ENCODE measurements around the gene IL34.
A peak's percentile ranks its signal among the peaks of the same experiment; 100 is the strongest.

IL34 gene

GRCh38 chr16:70702624-70703023 lies 56.3 kb downstream of the IL34 start:
- H2BK120ac ChIP-seq (ENCODE audit: insufficient read depth, low read length, poor library complexity): no peak overlapping the region

GRCh38 chr16:70703041-70703834 lies 56.9 kb downstream of the IL34 start:
- H3K9me3 ChIP-seq (ENCODE audit: insufficient read depth, low read depth, low read length): no peaks in the 10 kb centered on the region
- H3K4ac ChIP-seq (ENCODE audit: low read depth, low read length): no peak overlapping the region
- peak overlapping the region; percentile 77 for H4K91ac ChIP-seq (ENCODE audit: low read depth, low read length)
- H3K79me2 ChIP-seq (ENCODE audit: control insufficient read depth, insufficient read depth, low read length, poor library complexity): no peaks in the 10 kb centered on the region
- peak overlapping the region; percentile 9 for H3K27ac ChIP-seq (ENCODE audit: low read depth, low read length)
- no peak overlapping the region for H2AK5ac ChIP-seq (ENCODE audit: low read length)
- peaks cover 43% of the 10 kb centered on the region in 2 experiments for H3K4me1 ChIP-seq (ENCODE audit: control insufficient read depth in 1 of 2, insufficient read depth in 2 of 2, low read length in 2 of 2)
- peak overlapping the region; percentile 1 for H2BK120ac ChIP-seq (ENCODE audit: insufficient read depth, low read length, poor library complexity)
- H2BK12ac ChIP-seq (ENCODE audit: low read length): peak overlapping the region; percentile 1
- H2BK5ac ChIP-seq (ENCODE audit: low read depth, low read length, poor library complexity): no peak overlapping the region
- no peaks in the 10 kb centered on the region for H3K27me3 ChIP-seq (ENCODE audit: insufficient read depth, low read length)
- peaks cover 22% of the 10 kb centered on the region for H3K79me1 ChIP-seq (ENCODE audit: low read length)
- H2AFZ ChIP-seq (ENCODE audit: insufficient read depth, low read length, poor library complexity): no peak overlapping the region
- peaks cover 4% of the 10 kb centered on the region in 2 experiments for H3K36me3 ChIP-seq (ENCODE audit: control insufficient read depth in 1 of 2, insufficient read depth in 2 of 2, low read length in 2 of 2)
- WGBS (ENCODE audit: extremely low coverage, insufficient coverage, insufficient read length): no CpG with 5 or more reads among the region's 16 CpGs
- peak overlapping the region; percentile 12 for H4K8ac ChIP-seq (ENCODE audit: low read depth, low read length)
- no peak overlapping the region for H3K18ac ChIP-seq (ENCODE audit: low read length)
- no peak overlapping the region for H3K4me2 ChIP-seq (ENCODE audit: low read length)
- peak; percentile 92 to 98 for DNase-seq
- no peak overlapping the region for H3K23ac ChIP-seq (ENCODE audit: low read length)
- H3K9ac ChIP-seq (ENCODE audit: low read length): no peak overlapping the region
- H3K14ac ChIP-seq (ENCODE audit: low read length): peak overlapping the region; percentile 30
- H4K12ac ChIP-seq (ENCODE audit: low read depth, low read length): no peak overlapping the region
- H3K4me3 ChIP-seq (ENCODE audit: low read depth, low read length): no peak overlapping the region

More at GRCh38 chr16:70702624-70703023, 56.3 kb downstream of the IL34 start:
- H2AK5ac ChIP-seq (ENCODE audit: low read length): no peak overlapping the region
- H3K9me3 ChIP-seq (ENCODE audit: insufficient read depth, low read depth, low read length): no peaks in the 10 kb centered on the region
- no peak overlapping the region for H3K9ac ChIP-seq (ENCODE audit: low read length)
- no CpG with 5 or more reads among the region's 8 CpGs for WGBS (ENCODE audit: extremely low coverage, insufficient coverage, insufficient read length)
- peak overlapping the region; percentile 1 for H2BK12ac ChIP-seq (ENCODE audit: low read length)
- no peak overlapping the region for H4K8ac ChIP-seq (ENCODE audit: low read depth, low read length)
- H3K14ac ChIP-seq (ENCODE audit: low read length): peak overlapping the region; percentile 2
- no peaks in the 10 kb centered on the region for H3K27me3 ChIP-seq (ENCODE audit: insufficient read depth, low read length)
- H3K18ac ChIP-seq (ENCODE audit: low read length): peak overlapping the region; percentile 15
- no peak overlapping the region for H3K4me3 ChIP-seq (ENCODE audit: low read depth, low read length)
- no peak overlapping the region for H3K4ac ChIP-seq (ENCODE audit: low read depth, low read length)
- peaks cover 8% of the 10 kb centered on the region in 2 experiments for H3K36me3 ChIP-seq (ENCODE audit: control insufficient read depth in 1 of 2, insufficient read depth in 2 of 2, low read length in 2 of 2)
- no peak for DNase-seq
- no peak overlapping the region for H2BK5ac ChIP-seq (ENCODE audit: low read depth, low read length, poor library complexity)
- H4K91ac ChIP-seq (ENCODE audit: low read depth, low read length): peak overlapping the region; percentile 77
- H3K23ac ChIP-seq (ENCODE audit: low read length): no peak overlapping the region
- peak overlapping the region; percentile 13 for H2AFZ ChIP-seq (ENCODE audit: insufficient read depth, low read length, poor library complexity)
- H3K79me1 ChIP-seq (ENCODE audit: low read length): peaks cover 27% of the 10 kb centered on the region
- no peak overlapping the region for H3K4me2 ChIP-seq (ENCODE audit: low read length)
- peaks cover 49% of the 10 kb centered on the region in 2 experiments for H3K4me1 ChIP-seq (ENCODE audit: control insufficient read depth in 1 of 2, insufficient read depth in 2 of 2, low read length in 2 of 2)
- no peaks in the 10 kb centered on the region for H3K79me2 ChIP-seq (ENCODE audit: control insufficient read depth, insufficient read depth, low read length, poor library complexity)
- H4K12ac ChIP-seq (ENCODE audit: low read depth, low read length): no peak overlapping the region
- H3K27ac ChIP-seq (ENCODE audit: low read depth, low read length): no peak overlapping the region

GRCh38 chr16:70703835-70704381 lies 57.5 kb downstream of the IL34 start:
- H3K36me3 ChIP-seq (ENCODE audit: control insufficient read depth in 1 of 2, insufficient read depth in 2 of 2, low read length in 2 of 2): no peaks in the 10 kb centered on the region
- no CpG with 5 or more reads among the region's 6 CpGs for WGBS (ENCODE audit: extremely low coverage, insufficient coverage, insufficient read length)
- no peak overlapping the region for H3K9ac ChIP-seq (ENCODE audit: low read length)

GRCh38 chr16:70704586-70704985 lies 58.2 kb downstream of the IL34 start:
- peak overlapping the region; percentile 32 for H2AK5ac ChIP-seq (ENCODE audit: low read length)
- H2BK12ac ChIP-seq (ENCODE audit: low read length): no peak overlapping the region
- no peak overlapping the region for H4K12ac ChIP-seq (ENCODE audit: low read depth, low read length)
- H3K36me3 ChIP-seq (ENCODE audit: control insufficient read depth in 1 of 2, insufficient read depth in 2 of 2, low read length in 2 of 2): no peaks in the 10 kb centered on the region
- H3K4me3 ChIP-seq (ENCODE audit: low read depth, low read length): no peak overlapping the region
- H3K4me1 ChIP-seq (ENCODE audit: control insufficient read depth in 1 of 2, insufficient read depth in 2 of 2, low read length in 2 of 2): peaks cover 39 to 42% of the 10 kb centered on the region in 2 experiments
- no peak overlapping the region for H3K18ac ChIP-seq (ENCODE audit: low read length)
- H3K23ac ChIP-seq (ENCODE audit: low read length): no peak overlapping the region
- no peak overlapping the region for H2BK120ac ChIP-seq (ENCODE audit: insufficient read depth, low read length, poor library complexity)
- no peaks in the 10 kb centered on the region for H3K79me2 ChIP-seq (ENCODE audit: control insufficient read depth, insufficient read depth, low read length, poor library complexity)
- peak overlapping the region; percentile 47 for H4K91ac ChIP-seq (ENCODE audit: low read depth, low read length)
- H3K9ac ChIP-seq (ENCODE audit: low read length): no peak overlapping the region
- H4K8ac ChIP-seq (ENCODE audit: low read depth, low read length): no peak overlapping the region
- H3K79me1 ChIP-seq (ENCODE audit: low read length): peaks cover 22% of the 10 kb centered on the region
- no CpG with 5 or more reads among the region's 11 CpGs for WGBS (ENCODE audit: extremely low coverage, insufficient coverage, insufficient read length)
- H2AFZ ChIP-seq (ENCODE audit: insufficient read depth, low read length, poor library complexity): no peak overlapping the region
- H2BK5ac ChIP-seq (ENCODE audit: low read depth, low read length, poor library complexity): no peak overlapping the region
- no peaks in the 10 kb centered on the region for H3K9me3 ChIP-seq (ENCODE audit: insufficient read depth, low read depth, low read length)
- H3K27ac ChIP-seq (ENCODE audit: low read depth, low read length): no peak overlapping the region
- no peak for DNase-seq
- no peak overlapping the region for H3K4ac ChIP-seq (ENCODE audit: low read depth, low read length)
- no peak overlapping the region for H3K14ac ChIP-seq (ENCODE audit: low read length)
- no peaks in the 10 kb centered on the region for H3K27me3 ChIP-seq (ENCODE audit: insufficient read depth, low read length)
- no peak overlapping the region for H3K4me2 ChIP-seq (ENCODE audit: low read length)

More at GRCh38 chr16:70703835-70704381, 57.5 kb downstream of the IL34 start:
- Histone ChIP-seq H2BK5ac (ENCODE audit: low read depth, low read length, poor library complexity) (no peak overlapping the region), H2AK5ac (ENCODE audit: low read length) (peak overlapping the region; percentile 19), H3K4me1 (ENCODE audit: control insufficient read depth in 1 of 2, insufficient read depth in 2 of 2, low read length in 2 of 2) (peaks cover 40 to 43% of the 10 kb centered on the region in 2 experiments), H3K9me3 (ENCODE audit: insufficient read depth, low read depth, low read length) (no peaks in the 10 kb centered on the region), H3K27me3 (ENCODE audit: insufficient read depth, low read length) (no peaks in the 10 kb centered on the region), H4K12ac (ENCODE audit: low read depth, low read length) (no peak overlapping the region), H3K14ac (ENCODE audit: low read length) (peak overlapping the region; percentile 14), H3K18ac (ENCODE audit: low read length) (peak overlapping the region; percentile 1), H4K8ac (ENCODE audit: low read depth, low read length) (no peak overlapping the region), H3K23ac (ENCODE audit: low read length) (no peak overlapping the region), H2BK120ac (ENCODE audit: insufficient read depth, low read length, poor library complexity) (no peak overlapping the region), H2BK12ac (ENCODE audit: low read length) (peak overlapping the region; percentile 32), H3K4me3 (ENCODE audit: low read depth, low read length) (no peak overlapping the region), H3K27ac (ENCODE audit: low read depth, low read length) (peak overlapping the region; percentile 9), H3K79me1 (ENCODE audit: low read length) (peaks cover 22% of the 10 kb centered on the region), H2AFZ (ENCODE audit: insufficient read depth, low read length, poor library complexity) (no peak overlapping the region), H3K79me2 (ENCODE audit: control insufficient read depth, insufficient read depth, low read length, poor library complexity) (no peaks in the 10 kb centered on the region), H3K4ac (ENCODE audit: low read depth, low read length) (no peak overlapping the region), H4K91ac (ENCODE audit: low read depth, low read length) (peak overlapping the region; percentile 41), H3K4me2 (ENCODE audit: low read length) (no peak overlapping the region)
- DNase-seq: no peak
